Stimulated activated CD4-positive, alpha-beta T cell treated with anti-CD3 and anti-CD28 coated beads, Interleukin-4, amount 100 ng/mL, for 4 hours (primary cell): Measurements from ENCODE around the gene ADAM22.

Experiments
- DNase-seq, 2 experiments: peaks; one replicate each; pipeline ENCODE4 v3.0.0-alpha.2; 2020

The ADAM22 gene

DNA sequence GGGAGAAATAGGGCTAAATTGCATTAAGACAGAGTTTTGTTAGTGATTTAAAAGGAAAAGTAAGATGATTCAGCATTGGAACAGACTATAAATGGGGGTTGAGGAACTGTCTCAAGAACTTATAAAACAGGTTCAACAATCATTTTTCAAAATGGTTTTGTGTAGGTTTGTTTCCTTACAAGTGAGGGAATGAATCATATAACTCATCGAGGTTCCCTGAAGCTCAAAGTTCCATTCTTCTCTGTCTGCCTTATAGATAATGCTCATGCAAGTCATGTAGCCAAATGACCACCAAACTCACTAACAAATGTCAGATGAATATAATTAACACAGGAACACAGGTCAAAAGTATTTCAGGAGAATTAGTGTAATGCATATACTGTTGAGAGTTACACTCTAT is 27.7 kb downstream of the ADAM22 start:
- no peak for DNase-seq

DNA sequence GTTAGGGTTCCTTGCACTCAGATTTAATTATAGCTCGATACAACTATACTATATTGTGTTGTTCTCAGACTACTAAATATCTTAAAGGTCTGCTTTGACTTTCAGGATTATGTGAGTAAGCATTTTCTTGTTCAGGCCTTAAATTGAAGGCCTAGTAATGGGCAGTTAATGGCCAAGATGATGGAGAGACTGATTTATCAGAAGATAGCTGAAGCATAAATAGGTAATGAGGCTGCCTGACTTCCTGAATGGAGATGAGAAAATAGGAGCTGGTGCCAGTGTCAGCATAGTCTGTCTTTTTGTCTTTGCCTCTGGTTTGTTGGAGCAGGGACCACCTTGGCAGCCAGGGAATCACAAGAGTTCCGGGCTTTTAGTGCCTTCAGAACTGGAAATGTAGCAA is 32.2 kb downstream of the ADAM22 start:
- no peak for DNase-seq

DNA sequence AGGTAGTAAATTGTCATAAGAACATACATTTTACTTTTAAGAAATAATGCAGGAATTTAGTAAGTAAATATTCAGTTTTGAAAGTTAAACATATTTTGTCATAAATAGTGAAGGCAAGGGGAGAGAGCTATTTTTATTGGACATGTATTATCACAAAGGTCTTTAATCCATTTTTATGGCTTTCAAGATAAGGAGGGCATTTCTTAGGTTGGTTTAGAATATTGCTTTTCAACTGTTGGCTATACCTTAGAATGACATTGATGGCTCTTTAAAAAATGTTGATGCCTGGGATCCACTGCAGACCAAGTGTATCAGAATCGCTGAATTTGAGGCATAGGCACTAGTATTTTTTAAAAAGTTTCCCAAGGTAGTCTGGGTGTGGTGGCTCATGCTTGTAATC is 34.0 kb downstream of the ADAM22 start:
- DNase-seq = no peak

DNA sequence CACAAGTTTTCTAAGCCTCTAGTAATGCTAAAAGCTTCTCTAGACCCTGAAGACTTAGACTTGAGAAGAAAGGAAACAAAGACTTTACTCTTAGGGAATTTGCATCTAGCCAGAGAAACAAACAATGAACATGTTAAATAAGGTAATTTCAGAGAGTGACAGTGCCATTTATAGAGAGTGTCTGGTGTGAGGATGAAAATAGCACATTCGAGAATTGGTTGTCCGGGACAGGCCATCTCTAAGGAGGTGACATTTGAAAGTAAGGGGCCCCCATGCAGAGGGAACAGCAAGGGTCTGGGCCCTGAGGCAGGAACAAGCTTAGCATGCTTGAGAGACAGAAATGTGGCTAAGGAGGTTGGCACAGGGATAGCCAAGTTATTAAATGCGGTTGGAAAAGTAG is 48.1 kb downstream of the ADAM22 start:
- DNase-seq = no peak

DNA sequence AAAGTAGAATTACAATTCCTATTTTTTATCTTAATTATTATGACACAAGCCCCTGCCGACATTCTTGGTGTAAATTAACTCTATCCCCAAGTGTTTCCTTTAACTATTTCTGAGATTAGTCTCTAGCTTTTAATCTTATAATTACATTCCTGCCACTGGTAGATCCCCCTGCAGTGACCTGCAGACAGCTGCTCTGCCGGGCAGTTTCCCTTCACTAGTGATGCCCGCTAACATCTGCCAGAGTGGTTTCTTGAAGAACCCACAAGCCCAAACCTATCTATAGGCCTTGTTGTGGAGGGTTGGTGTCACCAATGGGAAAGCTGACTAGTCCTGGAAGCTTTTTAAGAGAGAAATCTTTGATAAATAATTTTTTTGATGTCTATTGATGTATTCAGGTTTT is 50.0 kb downstream of the ADAM22 start:
- no peak for DNase-seq

DNA sequence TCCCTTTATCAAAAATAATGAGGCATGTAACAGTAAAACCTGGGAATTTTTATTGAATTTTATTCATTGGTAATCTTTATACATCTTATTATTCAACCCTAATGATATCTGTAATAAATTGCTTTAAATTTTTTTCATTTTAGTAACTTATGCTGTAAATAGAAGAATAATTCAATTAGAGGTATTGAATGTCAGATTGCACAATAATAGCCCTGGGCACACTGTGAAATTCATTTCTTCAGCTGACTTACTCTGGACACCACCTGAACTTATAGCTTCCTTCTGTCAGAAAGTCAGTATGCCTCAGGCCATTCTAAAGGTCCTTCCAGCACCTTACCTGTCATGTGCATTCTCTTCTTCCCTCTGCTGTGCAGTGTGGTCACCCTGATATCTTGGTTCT is 59.2 kb downstream of the ADAM22 start:
- DNase-seq = no peak

DNA sequence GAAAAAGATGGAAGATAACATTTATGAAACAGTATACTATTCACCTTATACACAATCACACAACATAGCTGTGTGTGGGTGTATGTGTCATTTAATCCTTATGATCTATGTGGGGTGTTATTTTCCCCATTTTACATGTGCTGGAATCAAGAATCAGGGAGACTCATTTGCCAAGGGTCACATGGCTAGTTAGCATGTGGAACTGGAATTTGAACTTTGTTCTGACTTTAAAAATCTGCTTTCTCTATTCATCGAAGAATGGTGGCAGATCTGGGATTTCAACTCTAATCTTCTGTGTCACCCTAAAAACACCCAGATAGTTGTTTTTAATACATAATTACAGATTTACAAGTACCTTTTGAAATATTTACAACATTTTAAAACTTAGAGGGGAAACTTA is 65.2 kb downstream of the ADAM22 start:
- DNase-seq = no peak

DNA sequence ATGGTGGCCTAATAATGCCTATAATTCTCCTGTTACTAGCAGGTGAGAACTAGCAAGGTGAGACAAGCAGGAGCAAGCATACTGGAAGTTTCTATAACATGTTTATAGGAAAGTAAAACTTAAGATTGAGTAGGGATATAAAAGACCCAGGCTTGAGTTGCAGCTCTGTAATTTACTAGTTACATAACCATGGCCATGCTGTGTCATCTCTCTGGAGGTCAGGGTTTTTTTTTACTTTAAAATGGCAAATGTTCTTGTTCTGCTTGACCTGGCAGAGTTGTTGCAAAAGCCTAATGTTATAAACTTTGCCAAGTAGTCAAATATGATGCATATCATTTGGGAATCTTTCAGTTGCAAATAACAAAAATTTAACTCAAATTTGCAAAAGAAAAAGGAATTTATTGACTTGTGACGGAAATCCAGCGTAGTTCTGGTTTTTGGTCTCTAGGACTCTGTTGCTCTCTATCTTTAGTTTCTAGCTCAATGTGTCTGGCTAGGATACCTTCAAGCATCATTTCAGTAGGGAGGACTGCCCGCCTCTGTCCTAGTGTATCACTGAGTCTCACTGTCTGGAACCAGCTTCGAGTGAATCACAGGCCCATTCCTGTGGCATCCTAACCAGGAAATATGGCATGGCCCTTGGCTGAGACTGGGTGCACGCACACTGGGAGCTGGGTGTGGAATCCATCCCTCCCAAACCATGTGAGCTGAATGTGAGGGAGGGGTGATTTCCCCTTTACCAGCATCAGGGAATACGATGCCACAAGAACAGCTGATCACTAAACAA is 67.9 kb downstream of the ADAM22 start:
- DNase-seq = no peak

DNA sequence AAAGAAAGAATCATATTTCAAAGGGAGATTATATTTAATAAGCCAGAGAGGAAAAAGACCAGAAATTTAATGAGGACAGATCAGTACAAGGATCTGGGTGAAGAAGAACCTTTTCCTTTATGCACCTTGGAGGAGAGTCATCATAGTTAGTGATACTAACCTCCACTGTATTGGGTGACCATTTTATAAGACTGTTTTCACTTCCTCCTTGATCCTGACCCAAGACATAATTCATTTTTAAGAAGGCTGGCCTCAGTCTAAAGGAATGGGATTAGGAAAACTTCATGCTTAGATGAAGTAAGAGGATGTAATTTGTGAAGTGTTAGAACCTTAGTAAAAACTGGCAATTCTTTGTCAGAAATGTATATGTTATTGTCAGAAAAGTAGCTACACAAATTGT is 68.6 kb downstream of the ADAM22 start:
- DNase-seq = no peak

DNA sequence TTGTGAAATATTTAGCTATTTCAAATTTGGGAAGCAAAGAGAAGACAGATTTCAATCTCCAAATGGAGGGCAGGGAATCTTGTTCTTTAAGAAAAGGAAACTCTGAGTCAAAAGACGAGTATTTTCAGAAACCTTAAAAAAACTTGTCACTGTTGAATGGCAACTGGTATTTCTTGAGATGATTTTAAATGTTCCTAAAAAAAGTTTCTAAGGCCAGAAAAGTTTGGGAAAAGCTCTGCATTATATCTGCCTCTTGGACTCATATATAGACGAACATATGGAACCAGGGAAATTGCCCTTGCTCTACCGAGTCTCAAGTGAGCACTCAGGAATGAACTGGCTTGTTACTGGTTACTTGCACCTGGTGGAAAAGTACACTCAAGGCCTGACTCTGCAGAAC is 69.5 kb downstream of the ADAM22 start:
- DNase-seq = no peak

DNA sequence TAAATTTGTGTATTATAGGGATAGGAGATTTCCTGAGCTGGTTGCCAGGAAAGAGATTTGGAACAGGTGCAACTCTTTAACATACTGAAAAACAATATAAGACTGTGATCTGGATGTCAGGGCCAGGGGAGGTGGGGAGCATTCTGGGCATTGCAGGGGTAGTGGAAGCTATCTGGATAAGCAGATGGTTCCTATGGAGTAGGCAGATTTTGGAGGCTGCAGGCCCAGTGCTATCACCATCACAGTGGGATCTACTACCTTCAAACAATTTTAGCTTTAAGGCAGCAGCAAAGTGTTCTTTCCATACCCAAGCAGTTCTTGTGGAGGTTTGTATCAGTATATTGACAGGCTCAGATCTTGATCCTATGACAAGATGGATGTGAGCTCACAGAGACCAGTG is 71.1 kb downstream of the ADAM22 start:
- DNase-seq = no peak

DNA sequence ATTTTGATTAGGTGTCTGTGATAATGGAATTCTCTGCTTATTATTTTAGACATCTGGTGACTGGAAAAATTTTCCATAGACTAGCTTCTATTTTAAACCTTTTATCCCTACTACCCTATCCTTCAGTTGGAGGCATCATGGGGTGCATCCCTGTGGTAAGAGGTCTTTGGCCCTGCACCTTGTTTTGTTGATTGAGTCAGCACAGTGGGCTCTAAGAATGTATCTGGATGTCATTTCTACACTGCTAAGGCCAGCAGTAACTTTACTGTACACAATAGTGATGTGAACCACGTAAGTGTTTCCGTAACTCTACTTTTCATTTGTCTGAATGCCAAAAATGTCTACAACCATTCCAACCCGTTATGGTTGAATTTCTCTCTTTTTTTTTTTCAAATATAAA is 75.6 kb downstream of the ADAM22 start:
- DNase-seq = no peak

DNA sequence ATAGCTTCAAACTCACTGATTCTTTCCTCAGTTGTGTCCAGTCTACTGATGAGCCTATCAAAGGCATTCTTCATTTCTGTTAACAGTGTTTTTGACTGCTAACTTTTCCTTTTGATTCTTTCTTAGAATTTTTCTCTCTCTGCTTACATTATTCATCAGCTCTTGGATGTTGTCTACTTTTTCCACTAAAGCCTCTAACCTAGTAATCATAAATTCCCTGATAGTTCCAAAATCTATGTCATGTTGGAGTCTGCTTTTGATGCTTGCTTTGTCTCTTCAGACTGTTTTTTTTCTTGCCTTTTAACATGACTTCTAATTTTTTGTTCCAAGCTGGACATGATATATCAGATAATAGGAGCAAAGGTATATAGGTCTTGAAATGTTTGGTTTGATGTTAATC is 78.0 kb downstream of the ADAM22 start:
- DNase-seq = no peak

DNA sequence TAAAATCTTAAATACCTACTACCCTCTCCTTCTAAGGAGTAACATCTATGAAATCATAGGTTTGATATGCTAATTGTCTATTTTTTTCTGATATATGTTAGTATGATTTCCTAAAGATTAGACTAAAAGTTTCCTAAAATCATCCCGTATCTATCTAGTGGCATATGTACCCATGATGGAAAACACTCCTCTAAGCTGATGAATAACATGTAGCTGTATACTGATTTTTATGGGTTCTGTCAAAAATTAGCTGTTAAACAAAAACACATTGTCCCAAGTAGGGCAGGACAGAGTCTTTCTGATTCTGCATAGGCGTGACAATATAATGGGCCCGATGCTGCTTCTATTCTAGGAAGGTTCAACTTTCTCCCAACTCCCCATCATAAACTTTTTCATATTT is 79.9 kb downstream of the ADAM22 start:
- DNase-seq = no peak

DNA sequence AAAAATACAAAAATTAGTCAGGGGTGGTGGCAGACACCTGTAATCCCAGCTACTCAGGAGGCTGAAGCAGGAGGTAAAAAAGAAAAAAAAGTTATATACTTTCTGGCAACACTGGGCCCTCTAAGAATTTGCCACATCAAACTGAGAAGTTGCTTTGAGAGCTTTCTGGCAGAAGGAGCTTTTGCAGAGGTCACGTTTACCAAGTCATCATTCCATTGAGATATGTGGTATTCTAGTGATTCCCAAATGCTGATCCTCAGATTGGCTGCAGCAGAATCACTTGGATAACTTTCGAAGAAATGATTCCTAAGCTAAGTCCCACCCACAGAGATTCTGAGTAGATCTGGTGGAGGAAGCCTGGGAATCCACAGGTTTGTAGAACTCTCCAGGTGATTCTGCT is 80.5 kb downstream of the ADAM22 start:
- no peak for DNase-seq

DNA sequence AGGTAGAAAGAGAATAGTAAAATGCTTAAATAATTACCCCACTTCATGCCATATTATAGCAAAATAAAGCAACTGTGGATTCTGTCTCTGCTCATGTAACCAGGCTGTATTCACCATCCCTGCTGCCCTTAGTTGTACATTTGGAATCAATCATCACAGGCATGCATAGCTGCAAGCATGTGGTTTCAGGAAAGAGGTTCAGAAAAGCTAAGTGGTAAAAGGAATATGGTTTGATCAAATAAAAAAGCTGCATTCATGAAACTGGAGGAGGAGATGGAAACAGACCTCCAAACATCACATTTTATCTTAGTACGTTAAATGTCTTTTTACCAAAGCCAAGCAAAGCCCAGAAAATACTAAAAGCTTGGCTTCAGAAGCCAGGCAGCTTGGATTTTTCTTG is 81.3 kb downstream of the ADAM22 start:
- DNase-seq = no peak

DNA sequence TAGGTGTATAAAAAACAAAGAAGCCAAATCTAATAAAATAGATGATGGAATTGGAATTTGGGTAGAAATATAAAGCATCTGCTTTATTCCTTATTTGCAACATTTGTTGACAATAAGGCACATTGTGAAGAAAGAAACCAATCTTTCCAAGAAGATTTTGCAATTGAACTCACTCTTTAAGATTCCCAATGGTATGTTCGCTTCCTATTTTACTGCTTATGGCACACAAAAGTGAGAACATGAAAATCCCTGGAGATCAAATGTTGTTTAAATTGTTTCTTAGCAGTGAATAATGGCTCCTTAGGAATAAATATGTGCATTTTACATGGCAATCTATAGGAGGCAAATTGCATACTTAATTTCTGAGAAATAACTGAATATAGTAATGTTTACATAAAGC is 84.5 kb downstream of the ADAM22 start:
- no peak for DNase-seq

DNA sequence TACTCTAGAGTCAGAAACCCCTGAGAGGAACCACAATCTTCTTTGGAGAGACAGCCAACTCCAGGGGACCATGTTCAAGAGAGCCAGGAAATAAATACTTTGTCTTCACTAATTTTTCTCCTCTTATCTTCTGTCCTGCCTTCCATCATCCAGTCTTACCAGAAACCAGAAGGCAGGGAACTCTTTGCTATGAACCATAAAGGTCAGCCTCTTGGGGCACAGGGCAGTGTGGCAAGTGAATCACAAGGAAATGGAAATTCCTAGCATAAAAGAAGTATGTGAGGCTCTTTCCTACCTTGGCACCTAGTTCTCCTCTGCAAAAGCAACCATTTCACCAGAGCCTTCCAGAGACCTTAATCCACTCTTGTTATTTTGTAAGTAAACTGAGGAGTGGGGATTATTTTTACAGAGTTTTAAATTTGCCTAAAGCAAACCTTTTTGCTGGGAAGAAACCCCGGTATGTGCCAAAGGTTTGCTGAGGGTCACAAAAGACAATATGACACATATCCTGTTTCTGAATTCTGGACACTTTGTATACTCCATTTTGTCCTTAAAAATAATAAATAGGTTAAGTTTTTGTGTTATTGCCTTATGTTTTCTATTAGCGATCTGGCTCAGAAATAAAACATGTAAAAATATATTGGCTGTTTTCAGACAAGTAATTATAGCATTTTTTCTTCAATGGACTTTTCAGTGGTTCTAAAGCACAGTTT is 87.1 kb downstream of the ADAM22 start:
- no peak for DNase-seq

DNA sequence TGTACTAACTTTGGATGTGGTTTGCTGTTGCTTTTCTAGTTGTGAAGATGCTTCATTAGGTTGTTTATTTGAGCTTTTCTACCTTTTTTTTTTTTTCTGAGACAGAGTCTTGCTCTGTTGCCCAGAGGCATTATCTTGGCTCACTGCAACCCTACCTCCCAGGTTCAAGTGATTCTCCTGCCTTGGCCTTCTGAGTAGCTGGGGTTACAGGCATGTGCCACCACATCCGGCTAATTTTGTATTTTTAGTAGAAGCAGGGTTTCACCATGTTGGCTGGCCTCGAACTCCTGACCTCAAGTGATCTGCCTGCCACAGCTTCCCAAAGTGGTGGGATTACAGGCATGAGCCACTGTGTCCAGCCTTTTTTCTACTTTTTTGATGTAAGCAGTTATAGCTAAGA is 93.7 kb downstream of the ADAM22 start:
- no peak for DNase-seq

DNA sequence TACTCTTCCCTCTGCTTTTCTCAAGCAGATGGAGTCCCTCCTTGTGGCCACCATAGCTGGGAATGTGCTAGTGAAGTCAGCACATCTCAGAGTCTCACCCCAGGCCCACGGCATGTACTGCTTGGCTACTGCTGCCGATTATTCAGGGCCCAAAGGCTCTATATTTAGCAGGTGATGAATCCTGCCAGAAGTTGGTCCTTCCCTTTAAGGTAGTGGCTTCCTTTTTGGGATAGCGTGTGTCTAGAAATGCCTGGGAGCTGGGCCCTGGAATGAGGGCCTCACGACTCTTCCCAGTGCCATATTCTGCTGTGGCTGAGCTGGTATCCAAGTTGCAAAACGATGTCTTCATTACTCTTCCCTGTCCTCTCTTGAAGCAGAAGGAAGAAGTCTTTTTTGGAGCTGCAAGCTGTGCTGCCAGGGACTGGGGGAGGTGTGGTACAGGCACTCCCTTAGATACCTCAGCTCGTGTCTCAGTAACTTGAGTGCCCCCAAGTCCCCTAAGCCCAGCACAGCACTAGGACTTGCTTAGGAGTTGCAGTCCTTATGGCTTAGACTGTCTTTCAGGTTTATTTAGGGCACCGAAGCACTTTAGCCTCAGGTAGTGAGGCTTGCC is 100.1 kb downstream of the ADAM22 start:
- no peak for DNase-seq

DNA sequence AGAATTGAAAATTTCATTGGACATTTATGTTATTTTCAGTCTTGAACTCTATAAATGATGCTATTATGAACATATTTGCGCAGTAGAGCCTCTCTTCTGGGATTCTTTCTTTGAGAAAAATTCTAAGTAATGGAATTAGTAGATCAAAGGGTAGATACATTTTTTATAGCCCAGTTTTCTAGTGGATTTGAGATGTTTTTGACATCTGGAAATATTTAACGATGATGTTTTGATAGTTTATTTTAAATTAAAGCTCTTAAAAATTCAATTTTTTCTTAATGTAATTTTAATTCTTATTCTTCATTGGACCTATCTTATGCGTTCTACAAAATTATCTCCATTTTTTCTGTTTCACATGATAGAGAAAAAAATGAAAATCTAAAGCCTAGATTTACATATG is 103.0 kb downstream of the ADAM22 start:
- no peak for DNase-seq

DNA sequence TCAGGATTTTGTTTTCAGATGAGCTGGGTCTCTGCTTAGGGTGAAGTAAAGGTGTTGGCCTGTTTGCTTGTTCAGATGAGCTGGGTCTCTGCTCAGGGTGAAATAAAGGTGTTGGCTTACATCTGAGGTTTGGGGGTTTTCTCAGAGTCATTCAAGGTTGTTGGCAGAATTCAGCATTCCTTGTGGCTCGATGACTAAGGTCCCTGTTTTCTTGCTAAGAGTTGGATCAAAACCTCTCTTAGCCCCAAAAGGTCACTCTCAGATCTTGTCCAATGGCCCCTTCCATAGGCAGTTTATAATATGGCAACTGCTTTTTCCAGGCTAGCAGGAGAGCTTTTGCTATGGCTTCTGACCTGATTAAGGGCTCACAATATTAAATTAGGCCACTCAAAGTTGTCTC is 106.6 kb downstream of the ADAM22 start:
- DNase-seq = no peak

DNA sequence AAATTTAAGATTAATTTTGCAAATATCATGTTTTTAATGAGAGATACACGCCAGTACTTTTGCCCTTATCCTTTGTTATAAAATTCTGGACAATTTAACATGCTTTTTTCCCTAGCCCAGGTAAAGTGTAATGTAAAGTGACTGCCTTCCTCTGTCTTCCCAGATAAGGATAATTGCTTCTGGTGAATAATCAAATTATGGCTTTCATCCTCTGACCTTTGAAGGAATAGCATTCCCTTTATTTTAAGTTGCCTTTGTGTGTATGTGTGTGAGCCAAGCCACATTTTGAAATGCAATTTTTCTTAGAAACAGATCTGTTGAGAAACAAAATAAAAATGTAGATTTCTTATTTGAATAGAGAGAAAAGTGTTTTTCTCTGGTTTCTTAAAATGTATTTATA is 107.5 kb downstream of the ADAM22 start:
- DNase-seq = no peak

DNA sequence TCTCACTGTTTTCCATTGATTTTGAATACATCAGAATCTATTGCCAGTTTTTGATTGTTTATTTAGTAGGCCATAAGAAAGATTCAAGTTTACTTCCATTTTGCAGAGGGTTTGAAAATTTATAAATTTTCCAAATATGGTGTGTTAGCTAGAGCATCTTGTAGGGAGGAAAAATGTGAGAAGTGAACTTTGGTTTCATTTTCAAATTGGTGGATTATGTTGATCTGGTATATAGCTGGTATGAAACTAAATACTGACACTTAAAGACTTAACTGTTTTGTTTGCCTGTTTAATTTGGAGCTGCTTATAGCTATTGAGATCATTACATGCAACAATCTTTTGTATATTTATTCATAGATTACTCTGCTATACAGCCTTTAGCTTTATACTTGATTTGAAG is 108.1 kb downstream of the ADAM22 start:
- DNase-seq = no peak
